GM12872 (cell line): ENCODE measurements around the gene MT1A.

Experiments used
- TF ChIP-seq, protein P1 (sequence below): IDR thresholded peaks from 3 replicates; pipeline ENCODE4 v1.5.1; 2011; ENCODE audit warnings: low read depth, mild to moderate bottlenecking, low read length, moderate library complexity; ENCODE audit not compliant: insufficient read depth

The MT1A gene

DNA sequence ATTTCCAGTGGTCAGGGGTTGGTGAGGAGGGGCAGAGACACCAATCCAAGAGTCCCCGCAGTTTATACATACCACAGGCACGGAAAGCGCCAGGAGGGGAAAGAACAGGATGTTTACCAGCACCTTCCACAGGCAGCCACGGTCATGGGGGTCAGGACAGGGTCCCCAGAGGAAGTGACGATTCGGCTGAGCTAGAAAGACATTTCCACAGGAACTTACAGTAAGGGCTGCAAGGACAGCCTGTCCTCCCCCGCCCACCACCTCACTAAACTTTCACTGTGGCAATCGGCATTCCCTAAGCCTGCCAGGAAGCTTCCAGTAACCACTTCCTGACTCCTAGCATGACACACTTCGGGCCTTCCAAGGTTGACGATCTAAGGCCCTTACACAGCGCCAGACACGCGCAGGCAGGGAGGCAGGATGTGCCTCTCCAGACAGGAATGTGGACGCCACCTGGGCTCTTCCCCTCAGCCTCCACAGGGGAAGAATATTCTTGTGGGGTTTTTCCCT, 31.3 kb upstream of the MT1A start:
- TF ChIP-seq, protein P1, sequence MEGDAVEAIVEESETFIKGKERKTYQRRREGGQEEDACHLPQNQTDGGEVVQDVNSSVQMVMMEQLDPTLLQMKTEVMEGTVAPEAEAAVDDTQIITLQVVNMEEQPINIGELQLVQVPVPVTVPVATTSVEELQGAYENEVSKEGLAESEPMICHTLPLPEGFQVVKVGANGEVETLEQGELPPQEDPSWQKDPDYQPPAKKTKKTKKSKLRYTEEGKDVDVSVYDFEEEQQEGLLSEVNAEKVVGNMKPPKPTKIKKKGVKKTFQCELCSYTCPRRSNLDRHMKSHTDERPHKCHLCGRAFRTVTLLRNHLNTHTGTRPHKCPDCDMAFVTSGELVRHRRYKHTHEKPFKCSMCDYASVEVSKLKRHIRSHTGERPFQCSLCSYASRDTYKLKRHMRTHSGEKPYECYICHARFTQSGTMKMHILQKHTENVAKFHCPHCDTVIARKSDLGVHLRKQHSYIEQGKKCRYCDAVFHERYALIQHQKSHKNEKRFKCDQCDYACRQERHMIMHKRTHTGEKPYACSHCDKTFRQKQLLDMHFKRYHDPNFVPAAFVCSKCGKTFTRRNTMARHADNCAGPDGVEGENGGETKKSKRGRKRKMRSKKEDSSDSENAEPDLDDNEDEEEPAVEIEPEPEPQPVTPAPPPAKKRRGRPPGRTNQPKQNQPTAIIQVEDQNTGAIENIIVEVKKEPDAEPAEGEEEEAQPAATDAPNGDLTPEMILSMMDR: no peak

DNA sequence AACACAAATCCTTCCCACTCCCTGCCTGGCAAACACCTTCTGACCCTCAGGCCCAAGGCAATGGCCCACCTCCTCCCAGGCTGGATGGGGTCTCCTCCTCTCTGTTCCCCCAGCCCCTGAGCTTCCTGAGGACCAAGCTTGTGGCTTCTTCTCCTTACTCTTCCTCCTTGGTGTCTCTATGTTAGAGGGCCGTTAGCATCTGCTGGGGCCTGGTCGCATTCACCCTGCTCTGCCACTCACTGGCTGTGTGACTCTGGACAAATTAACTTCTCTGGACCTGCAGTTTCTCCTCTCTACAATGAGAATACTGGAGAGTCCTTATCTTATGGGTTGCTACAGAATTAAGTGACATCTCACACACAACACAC, 30.8 kb upstream of the MT1A start:
- TF ChIP-seq, protein P1: no peak

DNA sequence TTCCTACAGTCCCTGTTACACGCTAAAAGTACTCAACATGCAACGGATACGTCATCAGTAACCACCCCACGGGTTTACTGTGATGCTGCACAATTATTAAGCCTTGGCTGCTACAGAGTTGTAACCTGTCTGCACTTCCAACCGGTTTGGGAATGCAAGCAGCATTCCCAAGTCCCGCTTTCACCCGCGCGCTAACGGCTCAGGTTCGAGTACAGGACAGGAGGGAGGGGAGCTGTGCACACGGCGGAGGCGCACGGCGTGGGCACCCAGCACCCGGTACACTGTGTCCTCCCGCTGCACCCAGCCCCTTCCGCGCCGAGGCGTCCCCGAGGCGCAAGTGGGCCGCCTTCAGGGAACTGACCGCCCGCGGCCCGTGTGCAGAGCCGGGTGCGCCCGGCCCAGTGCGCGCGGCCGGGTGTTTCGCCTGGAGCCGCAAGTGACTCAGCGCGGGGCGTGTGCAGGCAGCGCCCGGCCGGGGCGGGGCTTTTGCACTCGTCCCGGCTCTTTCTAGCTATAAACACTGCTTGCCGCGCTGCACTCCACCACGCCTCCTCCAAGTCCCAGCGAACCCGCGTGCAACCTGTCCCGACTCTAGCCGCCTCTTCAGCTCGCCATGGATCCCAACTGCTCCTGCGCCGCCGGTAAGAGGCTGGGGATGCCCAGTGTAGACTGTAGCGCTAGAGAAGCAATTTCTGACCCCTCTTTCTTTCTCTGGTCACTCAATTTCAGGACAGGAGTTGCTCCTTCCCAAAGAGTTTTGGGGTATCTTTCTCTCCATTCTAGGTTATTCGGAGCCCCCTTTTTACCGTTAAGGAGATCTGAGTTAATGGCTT, 30.2 kb upstream of the MT1A start, which contains the start of gene MT2A:
Gene MT2A (plus strand): TSS at position 542 of the 833 bp plus-strand sequence. CDS start 72 bp downstream, at position 614.
- TF ChIP-seq, protein P1: no peak

DNA sequence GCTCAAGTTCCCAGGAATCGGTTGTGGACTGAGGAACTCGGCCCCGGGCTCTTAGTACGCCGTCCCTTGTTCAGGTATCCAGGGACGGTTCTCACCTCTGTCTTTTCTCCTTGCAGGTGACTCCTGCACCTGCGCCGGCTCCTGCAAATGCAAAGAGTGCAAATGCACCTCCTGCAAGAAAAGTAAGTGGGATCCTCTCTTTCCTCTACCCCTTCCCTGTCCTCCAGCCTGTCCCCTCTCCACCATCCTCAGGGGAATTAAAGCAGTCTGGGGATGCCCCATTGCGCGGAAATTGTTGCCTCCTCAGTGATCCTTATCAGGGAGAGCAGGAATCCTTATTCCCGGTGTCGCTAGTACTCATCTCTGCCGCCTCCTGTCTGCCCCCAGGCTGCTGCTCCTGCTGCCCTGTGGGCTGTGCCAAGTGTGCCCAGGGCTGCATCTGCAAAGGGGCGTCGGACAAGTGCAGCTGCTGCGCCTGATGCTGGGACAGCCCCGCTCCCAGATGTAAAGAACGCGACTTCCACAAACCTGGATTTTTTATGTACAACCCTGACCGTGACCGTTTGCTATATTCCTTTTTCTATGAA, 29.5 kb upstream of the MT1A start:
- TF ChIP-seq, protein P1: 0 out of 3 replicates have a peak, but pooled peaks have one; percentile 3

DNA sequence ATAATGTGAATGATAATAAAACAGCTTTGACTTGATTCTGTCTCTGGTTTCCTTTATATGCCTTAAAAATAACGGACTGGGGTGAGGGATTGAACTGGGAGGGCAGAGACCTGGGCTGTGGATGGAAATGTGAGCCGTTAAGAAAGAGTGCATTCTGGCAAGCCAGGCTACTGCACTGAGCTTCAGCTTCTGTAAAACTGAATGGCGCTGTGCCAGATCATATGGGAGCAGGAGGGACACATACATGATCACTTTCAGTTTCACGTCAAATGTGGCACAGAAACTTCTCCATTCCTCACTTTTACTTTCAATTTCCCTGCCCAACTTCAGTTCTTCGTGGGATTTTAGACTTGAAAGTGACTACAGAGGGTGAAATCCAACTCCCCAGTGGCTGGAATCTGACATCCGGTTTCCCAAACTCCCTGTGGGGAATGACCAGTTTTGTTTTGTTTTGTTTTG, 29.0 kb upstream of the MT1A start:
- TF ChIP-seq, protein P1: no peak

DNA sequence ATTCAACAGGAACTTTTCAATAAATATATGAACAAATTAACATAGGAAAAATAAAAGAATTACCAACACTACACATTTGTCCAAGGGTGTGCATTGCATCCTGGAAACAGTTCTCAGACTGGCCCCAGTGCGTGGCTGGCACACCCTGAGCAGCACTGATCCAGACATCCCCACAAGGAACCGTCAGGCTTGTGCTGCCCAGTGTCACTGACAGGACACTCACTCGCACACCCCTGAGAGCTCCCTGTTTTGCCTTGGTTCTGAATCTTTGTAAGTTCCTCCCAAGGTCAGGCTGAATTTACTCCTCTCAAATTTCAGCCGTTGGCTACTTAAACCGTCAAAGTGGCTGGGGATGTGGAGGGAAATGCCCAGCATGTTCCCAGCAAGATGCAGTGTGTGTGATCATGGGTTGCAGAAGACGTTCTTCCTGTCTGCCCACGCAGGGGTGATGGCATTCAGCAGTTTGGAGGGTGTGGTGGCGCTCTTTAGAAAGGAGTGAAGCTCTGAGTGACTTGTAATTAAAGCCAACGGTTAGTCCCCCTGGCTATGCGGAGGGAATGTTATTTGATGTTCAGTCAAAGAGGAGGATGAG, 28.4 kb upstream of the MT1A start:
- TF ChIP-seq, protein P1: no peak

DNA sequence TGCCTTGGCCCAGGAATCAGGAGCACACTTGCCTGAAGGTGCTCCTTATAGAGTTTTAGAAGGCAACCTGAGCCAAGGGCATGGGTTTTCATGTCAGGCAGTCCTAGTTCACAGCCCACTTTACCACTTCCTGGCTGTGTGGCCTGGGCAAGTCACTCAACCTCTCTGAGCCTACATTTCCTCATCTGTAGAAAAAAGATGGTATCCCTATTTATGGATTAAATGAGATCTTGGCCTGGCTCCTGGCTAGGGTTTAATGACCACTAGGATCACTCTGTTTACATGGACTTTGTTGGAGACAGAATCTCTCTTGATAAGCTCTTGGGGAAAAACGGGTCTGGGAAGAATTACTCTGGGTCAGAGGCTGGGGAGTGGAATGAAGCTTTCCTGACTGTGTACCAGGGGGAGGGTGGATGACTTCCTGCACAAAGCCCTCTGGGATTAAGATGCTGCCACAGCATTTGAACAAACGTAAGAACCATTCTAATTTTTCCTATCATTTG, 27.8 kb upstream of the MT1A start:
- TF ChIP-seq, protein P1: no peak
